ENCODE data around the gene MROH8.
A peak's percentile ranks its signal among the peaks of the same experiment; 100 is the strongest.

Gene MROH8

DNA sequence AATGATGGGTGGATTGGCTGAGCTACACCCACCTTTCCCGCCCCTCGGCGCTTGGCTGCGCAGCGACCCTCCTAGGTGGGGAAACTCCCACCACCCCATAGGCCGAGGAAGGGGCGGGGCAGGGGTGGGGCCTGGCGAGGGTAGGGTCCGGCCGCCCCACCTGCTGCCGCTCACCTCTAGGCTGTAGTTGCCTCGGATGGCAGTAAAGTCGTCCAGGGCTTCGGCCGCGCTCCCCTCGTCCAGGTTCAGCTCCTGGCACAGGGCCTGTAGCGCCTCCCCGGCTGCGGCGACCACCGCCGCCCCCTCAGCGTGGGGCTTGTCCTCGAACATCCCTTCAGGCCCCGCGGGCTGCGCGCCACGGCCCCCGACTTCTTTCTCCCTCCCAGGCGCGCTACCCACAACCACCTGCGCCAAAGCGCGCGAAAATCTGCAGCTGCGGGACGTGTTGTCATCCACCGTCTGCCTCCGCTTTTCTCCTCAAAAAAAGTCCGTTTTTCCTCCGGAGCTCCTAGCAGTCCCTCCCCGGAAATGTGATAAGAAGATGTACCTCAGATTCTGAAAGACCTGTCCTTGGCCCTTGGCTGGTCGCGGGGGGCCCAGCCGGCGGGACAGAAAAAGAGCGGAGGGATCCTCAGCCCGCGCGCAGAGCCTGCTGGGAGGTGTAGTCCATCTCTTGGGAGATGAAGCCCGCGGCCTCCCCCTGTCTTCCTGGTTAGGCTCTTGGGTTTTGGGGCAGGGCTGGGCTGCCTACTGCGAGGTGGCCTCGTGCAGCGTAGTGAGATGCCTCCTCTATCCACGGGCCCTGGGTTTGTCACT is 83.5 kb downstream of the MROH8 start, which contains the start of gene RBL1 (continued):
- TF ChIP-seq, protein P1, sequence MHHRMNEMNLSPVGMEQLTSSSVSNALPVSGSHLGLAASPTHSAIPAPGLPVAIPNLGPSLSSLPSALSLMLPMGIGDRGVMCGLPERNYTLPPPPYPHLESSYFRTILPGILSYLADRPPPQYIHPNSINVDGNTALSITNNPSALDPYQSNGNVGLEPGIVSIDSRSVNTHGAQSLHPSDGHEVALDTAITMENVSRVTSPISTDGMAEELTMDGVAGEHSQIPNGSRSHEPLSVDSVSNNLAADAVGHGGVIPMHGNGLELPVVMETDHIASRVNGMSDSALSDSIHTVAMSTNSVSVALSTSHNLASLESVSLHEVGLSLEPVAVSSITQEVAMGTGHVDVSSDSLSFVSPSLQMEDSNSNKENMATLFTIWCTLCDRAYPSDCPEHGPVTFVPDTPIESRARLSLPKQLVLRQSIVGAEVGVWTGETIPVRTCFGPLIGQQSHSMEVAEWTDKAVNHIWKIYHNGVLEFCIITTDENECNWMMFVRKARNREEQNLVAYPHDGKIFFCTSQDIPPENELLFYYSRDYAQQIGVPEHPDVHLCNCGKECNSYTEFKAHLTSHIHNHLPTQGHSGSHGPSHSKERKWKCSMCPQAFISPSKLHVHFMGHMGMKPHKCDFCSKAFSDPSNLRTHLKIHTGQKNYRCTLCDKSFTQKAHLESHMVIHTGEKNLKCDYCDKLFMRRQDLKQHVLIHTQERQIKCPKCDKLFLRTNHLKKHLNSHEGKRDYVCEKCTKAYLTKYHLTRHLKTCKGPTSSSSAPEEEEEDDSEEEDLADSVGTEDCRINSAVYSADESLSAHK (tag by site-specific recombination; IDR thresholded peaks at IDR 0.05): peak; percentile 86
- TF ChIP-seq REPIN1 (tag by site-specific recombination; IDR thresholded peaks at IDR 0.05; ENCODE audit: low read depth) (peak; percentile 67; the same call in 1 of the 2 replicates), ZNF670 (tag by site-specific recombination; IDR thresholded peaks at IDR 0.05; ENCODE audit: low read depth) (no peak), GFI1B (tag by site-specific recombination; IDR thresholded peaks at IDR 0.05) (peak; percentile 83), ZNF184 (tag by site-specific recombination; IDR thresholded peaks at IDR 0.05) (peak; percentile 86), ZNF366 (tag by site-specific recombination; conservative IDR thresholded peaks at IDR 0.05) (peak; percentile 80), KLF7 (tag by site-specific recombination; IDR thresholded peaks at IDR 0.05; ENCODE audit: borderline replicate concordance) (peak; percentile 91), GLIS1 (tag by site-specific recombination; IDR thresholded peaks at IDR 0.05) (peak; percentile 83), ZNF596 (tag by site-specific recombination; IDR thresholded peaks at IDR 0.05) (no peak), ZNF138 (tag by site-specific recombination; IDR thresholded peaks at IDR 0.05; ENCODE audit: borderline replicate concordance) (no peak), ZNF623 (tag by site-specific recombination; IDR thresholded peaks at IDR 0.05) (peak; percentile 52; the same call in 1 of the 2 replicates), ZNF792 (tag by site-specific recombination; IDR thresholded peaks at IDR 0.05) (no peak), ZNF169 (tag by site-specific recombination; IDR thresholded peaks at IDR 0.05) (no peak), KLF10 (tag by site-specific recombination; IDR thresholded peaks at IDR 0.05) (peak; percentile 99), ZIC2 (tag by site-specific recombination; IDR thresholded peaks at IDR 0.05) (peak; percentile 83), ZSCAN30 (tag by site-specific recombination; IDR thresholded peaks at IDR 0.05) (peak; percentile 94), ZSCAN16 (tag by site-specific recombination; IDR thresholded peaks at IDR 0.05) (no peak), ZNF223 (tag by site-specific recombination; IDR thresholded peaks at IDR 0.05) (no peak), ZNF248 (tag by site-specific recombination; IDR thresholded peaks at IDR 0.05) (no peak), ZNF23 (tag by site-specific recombination; IDR thresholded peaks at IDR 0.05; ENCODE audit: borderline replicate concordance) (no peak), ZNF658 (tag by site-specific recombination; IDR thresholded peaks at IDR 0.05) (no peak), ZFP69B (tag by site-specific recombination; IDR thresholded peaks at IDR 0.05) (peak; percentile 94), ZNF654 (tag by site-specific recombination; IDR thresholded peaks at IDR 0.05; ENCODE audit: low read depth) (peak; percentile 36)
- TF ChIP-seq, protein P2, sequence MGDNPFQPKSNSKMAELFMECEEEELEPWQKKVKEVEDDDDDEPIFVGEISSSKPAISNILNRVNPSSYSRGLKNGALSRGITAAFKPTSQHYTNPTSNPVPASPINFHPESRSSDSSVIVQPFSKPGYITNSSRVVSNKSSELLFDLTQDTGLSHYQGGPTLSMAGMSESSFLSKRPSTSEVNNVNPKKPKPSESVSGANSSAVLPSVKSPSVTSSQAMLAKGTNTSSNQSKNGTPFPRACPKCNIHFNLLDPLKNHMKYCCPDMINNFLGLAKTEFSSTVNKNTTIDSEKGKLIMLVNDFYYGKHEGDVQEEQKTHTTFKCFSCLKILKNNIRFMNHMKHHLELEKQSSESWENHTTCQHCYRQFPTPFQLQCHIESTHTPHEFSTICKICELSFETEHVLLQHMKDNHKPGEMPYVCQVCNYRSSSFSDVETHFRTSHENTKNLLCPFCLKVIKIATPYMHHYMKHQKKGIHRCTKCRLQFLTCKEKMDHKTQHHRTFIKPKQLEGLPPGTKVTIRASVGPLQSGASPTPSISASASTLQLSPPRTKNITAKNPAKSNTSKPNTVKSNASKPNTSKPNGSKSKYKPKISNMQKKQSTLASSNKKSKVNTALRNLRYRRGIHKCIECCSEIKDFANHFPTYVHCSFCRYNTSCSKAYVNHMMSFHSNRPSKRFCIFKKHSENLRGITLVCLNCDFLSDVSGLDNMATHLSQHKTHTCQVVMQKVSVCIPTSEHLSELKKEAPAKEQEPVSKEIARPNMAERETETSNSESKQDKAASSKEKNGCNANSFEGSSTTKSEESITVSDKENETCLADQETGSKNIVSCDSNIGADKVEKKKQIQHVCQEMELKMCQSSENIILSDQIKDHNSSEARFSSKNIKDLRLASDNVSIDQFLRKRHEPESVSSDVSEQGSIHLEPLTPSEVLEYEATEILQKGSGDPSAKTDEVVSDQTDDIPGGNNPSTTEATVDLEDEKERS (tag by site-specific recombination; IDR thresholded peaks at IDR 0.05): peak; percentile 93
- TF ChIP-seq, protein P3, sequence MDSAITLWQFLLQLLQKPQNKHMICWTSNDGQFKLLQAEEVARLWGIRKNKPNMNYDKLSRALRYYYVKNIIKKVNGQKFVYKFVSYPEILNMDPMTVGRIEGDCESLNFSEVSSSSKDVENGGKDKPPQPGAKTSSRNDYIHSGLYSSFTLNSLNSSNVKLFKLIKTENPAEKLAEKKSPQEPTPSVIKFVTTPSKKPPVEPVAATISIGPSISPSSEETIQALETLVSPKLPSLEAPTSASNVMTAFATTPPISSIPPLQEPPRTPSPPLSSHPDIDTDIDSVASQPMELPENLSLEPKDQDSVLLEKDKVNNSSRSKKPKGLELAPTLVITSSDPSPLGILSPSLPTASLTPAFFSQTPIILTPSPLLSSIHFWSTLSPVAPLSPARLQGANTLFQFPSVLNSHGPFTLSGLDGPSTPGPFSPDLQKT (IDR thresholded peaks at IDR 0.05; ENCODE audit: borderline replicate concordance, low read depth, low read length): no peak
- TF ChIP-seq, protein P4, sequence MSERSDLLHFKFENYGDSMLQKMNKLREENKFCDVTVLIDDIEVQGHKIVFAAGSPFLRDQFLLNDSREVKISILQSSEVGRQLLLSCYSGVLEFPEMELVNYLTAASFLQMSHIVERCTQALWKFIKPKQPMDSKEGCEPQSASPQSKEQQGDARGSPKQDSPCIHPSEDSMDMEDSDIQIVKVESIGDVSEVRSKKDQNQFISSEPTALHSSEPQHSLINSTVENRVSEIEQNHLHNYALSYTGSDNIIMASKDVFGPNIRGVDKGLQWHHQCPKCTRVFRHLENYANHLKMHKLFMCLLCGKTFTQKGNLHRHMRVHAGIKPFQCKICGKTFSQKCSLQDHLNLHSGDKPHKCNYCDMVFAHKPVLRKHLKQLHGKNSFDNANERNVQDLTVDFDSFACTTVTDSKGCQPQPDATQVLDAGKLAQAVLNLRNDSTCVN (tag by site-specific recombination; optimal IDR thresholded peaks at IDR 0.05): peak; percentile 96
- TF ChIP-seq, protein P5, sequence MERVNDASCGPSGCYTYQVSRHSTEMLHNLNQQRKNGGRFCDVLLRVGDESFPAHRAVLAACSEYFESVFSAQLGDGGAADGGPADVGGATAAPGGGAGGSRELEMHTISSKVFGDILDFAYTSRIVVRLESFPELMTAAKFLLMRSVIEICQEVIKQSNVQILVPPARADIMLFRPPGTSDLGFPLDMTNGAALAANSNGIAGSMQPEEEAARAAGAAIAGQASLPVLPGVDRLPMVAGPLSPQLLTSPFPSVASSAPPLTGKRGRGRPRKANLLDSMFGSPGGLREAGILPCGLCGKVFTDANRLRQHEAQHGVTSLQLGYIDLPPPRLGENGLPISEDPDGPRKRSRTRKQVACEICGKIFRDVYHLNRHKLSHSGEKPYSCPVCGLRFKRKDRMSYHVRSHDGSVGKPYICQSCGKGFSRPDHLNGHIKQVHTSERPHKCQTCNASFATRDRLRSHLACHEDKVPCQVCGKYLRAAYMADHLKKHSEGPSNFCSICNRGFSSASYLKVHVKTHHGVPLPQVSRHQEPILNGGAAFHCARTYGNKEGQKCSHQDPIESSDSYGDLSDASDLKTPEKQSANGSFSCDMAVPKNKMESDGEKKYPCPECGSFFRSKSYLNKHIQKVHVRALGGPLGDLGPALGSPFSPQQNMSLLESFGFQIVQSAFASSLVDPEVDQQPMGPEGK (tag by site-specific recombination; IDR thresholded peaks at IDR 0.05): peak; percentile 94
